RPMI7951 (cell line): ENCODE data around the gene NCK2. TPM values are rescaled to one million over a fixed set of nuclear protein-coding genes. Genes with fewer than 3 reads are reported as not detected.

Experiments used
- DNase-seq: peaks from one replicate; pipeline ENCODE4 v3.0.0-alpha.2; 2012; ENCODE audit warnings: low read depth
- total RNA-seq: library from RNA; depleted of rRNA; stranded (reverse); fragments of >200 nt; shearing (Covaris generic); gene quantifications from 2 replicates; pipeline ENCODE4 v1.2.3, GENCODE V29; 2014

NCK2 gene
- total RNA-seq, 1 experiment from 2014 or later: 34.5 TPM

- peak; percentile 38 for DNase-seq
Measured at GRCh38 chr2:105790461-105791149, 45.9 kb downstream of the NCK2 start.

- no peak for DNase-seq
Measured at GRCh38 chr2:105791229-105791628, 46.5 kb downstream of the NCK2 start.

GRCh38 chr2:105792561-105792960 lies 47.8 kb downstream of the NCK2 start:
- no peak for DNase-seq

GRCh38 chr2:105793196-105793975 lies 48.7 kb downstream of the NCK2 start:
- DNase-seq: no peak

- DNase-seq: no peak
Measured at GRCh38 chr2:105794926-105795574, 50.3 kb downstream of the NCK2 start.

- no peak for DNase-seq
Measured at GRCh38 chr2:105795575-105795934, 50.8 kb downstream of the NCK2 start.

GRCh38 chr2:105796131-105796638 lies 51.5 kb downstream of the NCK2 start:
- peak; percentile 36 for DNase-seq

GRCh38 chr2:105796791-105797190 lies 52.1 kb downstream of the NCK2 start:
- no peak for DNase-seq

GRCh38 chr2:105797298-105797819 lies 52.6 kb downstream of the NCK2 start:
- peak; percentile 75 for DNase-seq

GRCh38 chr2:105798595-105798994 lies 53.9 kb downstream of the NCK2 start:
- DNase-seq: no peak

- DNase-seq: peak; percentile 20
Measured at GRCh38 chr2:105800036-105800713, 55.5 kb downstream of the NCK2 start.

GRCh38 chr2:105800953-105801635 lies 56.4 kb downstream of the NCK2 start:
- no peak for DNase-seq

GRCh38 chr2:105801961-105802360 lies 57.2 kb downstream of the NCK2 start:
- no peak for DNase-seq

- DNase-seq: peak; percentile 39
Measured at GRCh38 chr2:105802587-105802986, 57.9 kb downstream of the NCK2 start.

GRCh38 chr2:105803337-105803736 lies 58.6 kb downstream of the NCK2 start:
- no peak for DNase-seq

GRCh38 chr2:105803773-105804172 lies 59.1 kb downstream of the NCK2 start:
- DNase-seq: no peak

- DNase-seq: peak; percentile 63
Measured at GRCh38 chr2:105804266-105804665, 59.6 kb downstream of the NCK2 start.

GRCh38 chr2:105806996-105807395 lies 62.3 kb downstream of the NCK2 start:
- DNase-seq: no peak

- no peak for DNase-seq
Measured at GRCh38 chr2:105808423-105809096, 63.8 kb downstream of the NCK2 start.

GRCh38 chr2:105809097-105809473 lies 64.4 kb downstream of the NCK2 start:
- no peak for DNase-seq

- no peak for DNase-seq
Measured at GRCh38 chr2:105809723-105810122, 65.0 kb downstream of the NCK2 start.
